GM12892 (cell line): ENCODE results near the gene BCL10.
"Not testable (repeated sequence)": the region's sequence is repeated elsewhere in the genome, so short reads cannot be mapped to it uniquely, and the experiment has no call there.

ENCODE experiments used
- DNase-seq: peaks from one replicate; pipeline ENCODE4 v3.0.0; 2011; ENCODE audit not compliant: insufficient read length
- FAIRE-seq: peaks from 2 replicates; lab custom pipeline; 2011; peaks lifted over from hg19 to GRCh38; lab: Jason Lieb, UNC
- POLR2A ChIP-seq: IDR thresholded peaks from 2 replicates; pipeline ENCODE4 v1.6.1; 2011; ENCODE audit warnings: low read depth, low read length, control low read depth
- POLR2AphosphoS5 ChIP-seq: IDR thresholded peaks from 2 replicates; pipeline ENCODE4 v1.6.1; 2011; ENCODE audit warnings: low read depth, low read length, control low read depth
- TAF1 ChIP-seq: IDR thresholded peaks from 2 replicates; pipeline ENCODE4 v1.6.1; 2011; ENCODE audit warnings: low read depth, mild to moderate bottlenecking, control low read depth, low read length, borderline replicate concordance

The BCL10 gene

GRCh38 chr1:85258536-85259117 is 17.8 kb downstream of the BCL10 start:
- DNase-seq, result no peak
- FAIRE-seq, result no peak
- TF ChIP-seq TAF1 (no peak), POLR2AphosphoS5 (no peak), POLR2A (no peak)

GRCh38 chr1:85249042-85249441 is 27.4 kb downstream of the BCL10 start:
- not testable (repeated sequence) for FAIRE-seq, DNase-seq

GRCh38 chr1:85245891-85246290 is 30.5 kb downstream of the BCL10 start:
- no peak for DNase-seq
- no peak for TF ChIP-seq TAF1
- no peak for TF ChIP-seq POLR2AphosphoS5
- TF ChIP-seq POLR2A, result no peak
- FAIRE-seq, result no peak

- TF ChIP-seq POLR2A (no peak), POLR2AphosphoS5 (no peak)
- FAIRE-seq (no peak), DNase-seq (no peak)
Observed at GRCh38 chr1:85245456-85245855, 31.0 kb downstream of the BCL10 start.

- no peak for FAIRE-seq
- TF ChIP-seq POLR2A (no peak), POLR2AphosphoS5 (no peak), TAF1 (no peak)
- no peak for DNase-seq
Observed at GRCh38 chr1:85244271-85245061, 32.0 kb downstream of the BCL10 start.

GRCh38 chr1:85243372-85243771 is 33.1 kb downstream of the BCL10 start:
- DNase-seq, result no peak
- TF ChIP-seq POLR2A (no peak), POLR2AphosphoS5 (no peak), TAF1 (no peak)
- no peak for FAIRE-seq

GRCh38 chr1:85240643-85241042 is 35.8 kb downstream of the BCL10 start:
- no peak for FAIRE-seq
- no peak for TF ChIP-seq POLR2AphosphoS5
- no peak for TF ChIP-seq POLR2A
- no peak for TF ChIP-seq TAF1
- DNase-seq, result no peak

- no peak for TF ChIP-seq POLR2AphosphoS5
- TF ChIP-seq POLR2A, result no peak
- TF ChIP-seq TAF1, result no peak
- FAIRE-seq, result no peak
- no peak for DNase-seq
Observed at GRCh38 chr1:85240174-85240601, 36.2 kb downstream of the BCL10 start.

GRCh38 chr1:85237613-85238012 is 38.8 kb downstream of the BCL10 start:
- TF ChIP-seq TAF1, result no peak
- TF ChIP-seq POLR2A, result no peak
- TF ChIP-seq POLR2AphosphoS5, result no peak
- DNase-seq (no peak), FAIRE-seq (no peak)

GRCh38 chr1:85230305-85230977 is 46.0 kb downstream of the BCL10 start:
- FAIRE-seq, result no peak
- TF ChIP-seq POLR2A (no peak), POLR2AphosphoS5 (no peak), TAF1 (no peak)
- DNase-seq, result no peak

GRCh38 chr1:85229574-85230097 is 46.8 kb downstream of the BCL10 start:
- FAIRE-seq (no peak), DNase-seq (no peak)
- TF ChIP-seq POLR2AphosphoS5, result no peak
- no peak for TF ChIP-seq TAF1
- TF ChIP-seq POLR2A, result no peak
